Activated T-cell treated with anti-CD3 and anti-CD28 coated beads for 24 hours (primary cell): ENCODE measurements around the gene NCK2.

ENCODE experiments used
- DNase-seq: peaks from one replicate; pipeline ENCODE4 v3.0.0-alpha.2; 2020; ENCODE audit warnings: low read depth

Gene NCK2

GRCh38 chr2:105928086-105928485, 183.4 kb downstream of the NCK2 start:
- no peak for DNase-seq

- no peak for DNase-seq
These were observed 183.9 kb downstream of the NCK2 start for GRCh38 chr2:105928563-105928962.

GRCh38 chr2:105929516-105929915, 184.8 kb downstream of the NCK2 start:
- peak; percentile 21 for DNase-seq

- DNase-seq, result no peak
These were observed 187.9 kb downstream of the NCK2 start for GRCh38 chr2:105932582-105932981.

GRCh38 chr2:105933906-105934305, 189.2 kb downstream of the NCK2 start:
- no peak for DNase-seq

GRCh38 chr2:105934467-105934866, 189.8 kb downstream of the NCK2 start:
- DNase-seq, result peak; percentile 28

GRCh38 chr2:105935063-105935462, 190.4 kb downstream of the NCK2 start:
- no peak for DNase-seq

- no peak for DNase-seq
These were observed 192.2 kb downstream of the NCK2 start for GRCh38 chr2:105936954-105937353.

GRCh38 chr2:105937498-105938097, 192.9 kb downstream of the NCK2 start:
- no peak for DNase-seq
